Suppressor macrophage treated with lipopolysaccharide for 4 hours (primary cell): Measurements from ENCODE around the gene IFITM2.
A peak's percentile ranks its signal among the peaks of the same experiment; 100 is the strongest.

ENCODE experiments used
- DNase-seq: peaks from one replicate; pipeline ENCODE4 v3.0.0-alpha.2; 2020

The IFITM2 gene

GRCh38 chr11:307766-308708, at the start of gene IFITM2:
IFITM2 (plus strand) TSS chr11:307816; CDS start chr11:308193, 377 bp downstream.
- DNase-seq: peak; percentile 90

- no peak for DNase-seq
These were observed 48.2 kb upstream of the IFITM2 start for GRCh38 chr11:259413-259812.

- DNase-seq: no peak
These were observed 46.0 kb upstream of the IFITM2 start for GRCh38 chr11:261624-262023.

- peak; percentile 18 for DNase-seq
These were observed 40.8 kb upstream of the IFITM2 start for GRCh38 chr11:266676-267439.

- DNase-seq: peak; percentile 65
These were observed 40.1 kb upstream of the IFITM2 start for GRCh38 chr11:267491-267994.

GRCh38 chr11:268716-269145, 38.9 kb upstream of the IFITM2 start:
- peak; percentile 88 for DNase-seq

GRCh38 chr11:269146-269890, 38.3 kb upstream of the IFITM2 start:
- DNase-seq: peak; percentile 93

- DNase-seq: no peak
These were observed 36.9 kb upstream of the IFITM2 start for GRCh38 chr11:270451-271318.

- DNase-seq: no peak
These were observed 36.3 kb upstream of the IFITM2 start for GRCh38 chr11:271319-271715.

GRCh38 chr11:272195-272930, 35.3 kb upstream of the IFITM2 start:
- no peak for DNase-seq

GRCh38 chr11:272931-273198, 34.8 kb upstream of the IFITM2 start:
- DNase-seq: no peak

GRCh38 chr11:276219-276618, 31.4 kb upstream of the IFITM2 start:
- no peak for DNase-seq

GRCh38 chr11:278001-278951, 29.3 kb upstream of the IFITM2 start, which contains the start of gene NLRP6:
NLRP6 (plus strand) TSS chr11:278407; CDS start chr11:278570, 163 bp downstream.
- DNase-seq: no peak

GRCh38 chr11:279040-279965, 28.3 kb upstream of the IFITM2 start:
- peak; percentile 19 for DNase-seq

GRCh38 chr11:279966-280705, 27.5 kb upstream of the IFITM2 start:
- peak; percentile 42 for DNase-seq

GRCh38 chr11:280706-281485, 26.7 kb upstream of the IFITM2 start:
- DNase-seq: peak; percentile 27

GRCh38 chr11:281486-282161, 26.0 kb upstream of the IFITM2 start:
- DNase-seq: no peak
